Activated T-helper 1 cell treated with anti-CD3 and anti-CD28 coated beads, Interleukin-12 subunit alpha, Interleukin-12 subunit beta, Interleukin-2, Interleukin-4 antibody, amounts not matched to agents 30 ng/mL and 10 ng/mL and 1 ng/mL, durations not matched to agents 14 hours and 24 hours and 36 hours (primary cell): ENCODE data around the gene AUTS2. TPM values are rescaled to one million over a fixed set of nuclear protein-coding genes. Genes with fewer than 3 reads are reported as not detected.

ENCODE experiments used
- DNase-seq: peaks from one replicate; pipeline ENCODE4 v3.0.0; 2021; ENCODE audit warnings: low spot score
- H3K27ac Mint-ChIP-seq: one replicate; pipeline ENCODE4 v1.8.0; 2021; ENCODE audit warnings: mild to moderate bottlenecking, mixed read lengths
- H3K27me3 Mint-ChIP-seq: one replicate; pipeline ENCODE4 v1.8.0; 2022; ENCODE audit warnings: mild to moderate bottlenecking, moderate library complexity, mixed read lengths; ENCODE audit not compliant: insufficient read depth
- H3K36me3 Mint-ChIP-seq: one replicate; pipeline ENCODE4 v1.8.0; 2021; ENCODE audit warnings: low read depth, mixed read lengths
- H3K4me1 Mint-ChIP-seq: one replicate; pipeline ENCODE4 v1.8.0; 2021; ENCODE audit warnings: low read depth, mixed read lengths
- H3K4me3 Mint-ChIP-seq: one replicate; pipeline ENCODE4 v1.8.0; 2021; ENCODE audit warnings: mild to moderate bottlenecking, moderate library complexity, mixed read lengths
- H3K9me3 Mint-ChIP-seq: one replicate; pipeline ENCODE4 v1.8.0; 2021; ENCODE audit warnings: mixed read lengths
- intact Hi-C: fragments of 100-400 bp; cut with micrococcal nuclease; formaldehyde crosslinking; loops from one replicate; pipeline ENCODE4 v1.15.1; 2024
- total RNA-seq: library from RNA; stranded (reverse); gene quantifications from 2 replicates; pipeline ENCODE4 v1.2.3, GENCODE V29; 2022

AUTS2 gene
- total RNA-seq, 1 donor from 2014 or later = 2.7 TPM

DNA sequence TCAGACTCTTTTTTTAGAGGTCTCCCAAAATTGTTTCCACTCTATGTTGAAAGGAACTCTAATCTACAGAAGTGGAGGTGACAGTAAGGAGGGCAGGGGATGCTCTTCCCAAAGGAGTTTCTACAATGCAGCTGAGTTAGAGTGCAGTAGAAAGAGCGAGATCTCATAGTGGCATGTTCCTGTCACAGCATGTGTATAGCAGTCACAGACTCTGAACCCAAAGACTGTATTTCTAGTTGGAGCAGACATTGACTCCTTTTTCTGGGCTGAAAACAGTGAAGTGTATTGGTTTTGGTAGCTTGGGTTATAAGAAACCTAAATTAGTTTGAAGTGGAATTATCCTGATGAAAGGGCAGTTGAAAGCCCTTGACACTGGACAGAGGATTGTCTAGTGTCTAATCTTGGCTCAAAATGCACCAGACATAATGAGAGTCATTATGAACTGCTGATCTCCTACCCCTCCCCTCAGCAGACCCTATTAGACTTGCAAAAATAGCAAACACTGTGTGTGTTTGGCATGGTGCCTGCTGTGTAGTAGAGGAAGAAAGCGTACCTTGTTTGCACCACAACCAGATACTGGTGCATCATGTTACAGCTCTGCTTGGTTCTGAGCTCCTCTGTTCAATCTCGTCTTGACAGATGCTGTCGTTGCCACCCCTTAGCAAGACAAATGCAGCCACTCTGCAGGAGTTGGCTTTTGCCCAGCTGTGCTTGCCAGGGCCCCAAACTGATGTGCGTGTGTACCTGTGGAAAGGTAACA is 336.0 kb downstream of the AUTS2 start:
- H3K4me1 Mint-ChIP-seq = no peaks in the 10 kb centered on the region
- DNase-seq = no peak
- peaks cover 2% of the 10 kb centered on the region for H3K27me3 Mint-ChIP-seq
- H3K27ac Mint-ChIP-seq = no peak overlapping the region
- no peak overlapping the region for H3K4me3 Mint-ChIP-seq
- intact Hi-C loops = no loop called here
- no peaks in the 10 kb centered on the region for H3K36me3 Mint-ChIP-seq
- H3K9me3 Mint-ChIP-seq = no peaks in the 10 kb centered on the region

DNA sequence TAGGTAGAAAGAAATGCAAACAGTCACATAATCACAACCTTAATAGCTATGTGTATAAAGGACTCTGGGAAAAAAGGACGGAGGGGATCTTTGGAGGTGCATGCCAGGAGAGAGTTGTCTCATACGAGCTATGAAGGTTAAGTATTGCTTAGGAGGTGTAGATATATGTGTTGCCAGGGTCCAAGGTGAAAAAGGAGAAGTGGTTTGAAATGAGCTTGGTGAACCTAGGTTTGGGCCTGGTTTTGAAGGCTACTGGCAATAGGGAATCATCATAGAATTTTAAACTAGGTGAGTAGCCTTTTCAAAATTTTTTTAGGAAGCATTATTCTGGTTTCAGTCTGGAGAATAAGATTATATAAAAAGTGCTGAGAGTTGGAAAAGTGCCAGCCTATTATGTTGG is 336.8 kb downstream of the AUTS2 start:
- H3K27ac Mint-ChIP-seq = no peak overlapping the region
- H3K36me3 Mint-ChIP-seq = no peaks in the 10 kb centered on the region
- peaks cover 2% of the 10 kb centered on the region for H3K27me3 Mint-ChIP-seq
- intact Hi-C loops = no loop called here
- DNase-seq = no peak
- no peaks in the 10 kb centered on the region for H3K9me3 Mint-ChIP-seq
- H3K4me3 Mint-ChIP-seq = no peak overlapping the region
- no peaks in the 10 kb centered on the region for H3K4me1 Mint-ChIP-seq

DNA sequence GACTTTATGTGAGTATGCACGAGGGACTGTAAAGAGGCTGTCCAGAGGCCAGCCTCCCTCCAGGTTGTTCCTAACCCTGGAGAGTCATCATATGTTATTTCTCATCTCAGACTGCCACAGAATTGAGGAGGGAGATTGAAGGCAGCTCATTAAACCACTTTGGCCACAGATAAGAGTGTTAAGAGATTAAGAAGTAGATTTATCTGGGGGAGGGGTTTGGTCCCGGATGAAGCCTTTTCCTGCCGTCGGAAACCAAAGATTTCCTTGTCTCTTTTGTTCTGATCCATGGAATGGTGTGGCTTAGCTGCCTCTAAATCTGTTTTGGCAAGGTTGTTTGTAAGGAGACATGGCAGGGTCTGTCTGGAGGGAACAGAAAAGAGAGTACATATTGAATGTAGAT is 338.8 kb downstream of the AUTS2 start:
- Mint-ChIP-seq H3K4me1 (no peaks in the 10 kb centered on the region), H3K27ac (no peak overlapping the region), H3K4me3 (no peak overlapping the region), H3K27me3 (peaks cover 2% of the 10 kb centered on the region), H3K36me3 (no peaks in the 10 kb centered on the region), H3K9me3 (no peaks in the 10 kb centered on the region)
- no peak for DNase-seq
- intact Hi-C loops = no loop called here

DNA sequence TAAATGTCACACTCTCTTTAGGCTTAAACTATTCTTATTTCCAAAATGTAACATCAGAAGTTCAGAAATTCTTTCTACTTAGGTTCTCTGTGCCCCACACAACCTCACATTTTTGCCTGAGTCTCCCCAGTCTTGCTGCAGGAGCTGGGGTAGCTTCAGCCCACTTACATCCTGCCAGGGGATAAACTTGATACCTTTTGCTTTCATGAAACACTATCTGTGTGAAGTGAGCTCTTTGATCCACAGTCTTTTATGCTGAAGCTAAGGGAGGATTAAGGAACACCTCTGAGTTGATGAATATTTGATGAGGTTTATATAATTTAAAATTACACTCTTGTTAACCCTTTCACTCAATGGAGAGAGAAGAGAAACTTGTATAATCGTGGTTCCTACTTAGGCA is 341.0 kb downstream of the AUTS2 start:
- intact Hi-C loops = no loop called here
- H3K9me3 Mint-ChIP-seq = no peaks in the 10 kb centered on the region
- H3K4me3 Mint-ChIP-seq = no peak overlapping the region
- no peaks in the 10 kb centered on the region for H3K36me3 Mint-ChIP-seq
- DNase-seq = no peak
- H3K27me3 Mint-ChIP-seq = peaks cover 2% of the 10 kb centered on the region
- H3K27ac Mint-ChIP-seq = no peak overlapping the region
- no peaks in the 10 kb centered on the region for H3K4me1 Mint-ChIP-seq

DNA sequence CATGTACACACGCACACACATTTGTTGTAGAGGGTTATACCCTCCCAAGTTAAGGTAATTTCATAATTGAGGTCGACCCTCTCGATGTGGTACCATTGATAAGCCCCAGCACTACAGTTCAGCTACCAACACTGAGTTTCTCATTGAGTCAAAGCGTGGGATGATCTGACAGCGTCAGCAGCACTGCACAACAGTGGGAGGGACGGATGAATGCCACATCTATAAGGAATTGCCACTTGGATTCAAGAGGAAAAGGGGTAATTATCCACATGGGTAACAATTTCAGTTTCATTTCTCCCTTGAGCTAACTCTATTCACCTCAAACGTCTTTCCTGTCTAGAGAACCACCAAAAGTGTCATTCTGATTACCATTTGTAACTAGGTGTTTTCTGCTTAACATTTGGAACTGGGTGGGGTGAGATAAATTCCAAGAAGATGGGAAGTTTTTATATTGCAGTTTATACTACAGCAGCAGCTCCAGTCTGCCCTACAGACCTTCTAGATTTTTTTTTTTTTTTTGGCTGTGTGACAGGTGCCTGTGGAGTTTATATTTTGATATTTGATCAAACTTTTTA is 342.9 kb downstream of the AUTS2 start:
- H3K27ac Mint-ChIP-seq = no peak overlapping the region

DNA sequence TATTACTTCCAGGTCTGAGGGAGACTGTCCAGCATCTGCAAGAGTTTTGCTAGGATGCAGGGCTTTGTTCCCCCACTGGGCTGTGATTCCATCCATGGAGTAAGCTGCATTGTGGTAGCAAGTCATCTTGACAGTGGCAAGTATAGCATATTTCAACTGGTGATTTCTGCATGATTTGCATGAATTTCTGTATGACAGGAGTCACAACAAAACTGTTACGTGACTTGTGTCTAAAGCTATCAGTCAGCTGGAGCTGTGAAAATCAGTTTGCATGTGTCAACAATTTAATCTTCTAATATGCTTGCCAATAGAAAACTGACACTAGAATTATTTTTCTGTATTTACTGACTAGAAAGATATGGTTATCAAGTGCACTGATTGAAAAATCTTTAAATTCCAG is 344.3 kb downstream of the AUTS2 start:
- DNase-seq = no peak
- intact Hi-C loops = no loop called here
- H3K4me1 Mint-ChIP-seq = no peaks in the 10 kb centered on the region
- no peak overlapping the region for H3K4me3 Mint-ChIP-seq
- H3K36me3 Mint-ChIP-seq = no peaks in the 10 kb centered on the region
- no peak overlapping the region for H3K27ac Mint-ChIP-seq
- no peaks in the 10 kb centered on the region for H3K27me3 Mint-ChIP-seq
- H3K9me3 Mint-ChIP-seq = no peaks in the 10 kb centered on the region

More for the DNA sequence above, 342.9 kb downstream of the AUTS2 start:
- H3K9me3 Mint-ChIP-seq = no peaks in the 10 kb centered on the region
- H3K4me1 Mint-ChIP-seq = no peaks in the 10 kb centered on the region
- H3K36me3 Mint-ChIP-seq = no peaks in the 10 kb centered on the region
- no peaks in the 10 kb centered on the region for H3K27me3 Mint-ChIP-seq
- DNase-seq = no peak
- intact Hi-C loops = no loop called here
- H3K4me3 Mint-ChIP-seq = no peak overlapping the region

DNA sequence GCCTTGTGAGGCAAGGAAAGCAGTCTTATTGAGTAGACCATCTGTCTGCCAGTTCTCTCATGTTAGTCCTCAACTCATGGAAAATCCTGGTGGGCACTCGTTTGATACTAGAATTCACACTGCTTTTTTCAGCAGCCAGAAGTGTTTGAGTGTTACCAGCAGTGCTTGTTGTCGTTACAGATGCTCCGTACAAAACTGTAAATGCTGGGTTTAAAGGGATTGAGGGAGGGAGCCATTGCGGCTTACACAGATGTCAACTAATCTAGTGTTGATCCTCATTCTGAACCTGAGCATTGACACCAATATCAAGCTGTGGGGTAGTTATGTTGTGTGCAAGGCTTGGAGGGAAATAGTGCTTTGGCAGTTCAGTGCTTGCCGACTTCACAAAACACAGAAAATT is 348.6 kb downstream of the AUTS2 start:
- Mint-ChIP-seq H3K4me1 (no peaks in the 10 kb centered on the region), H3K9me3 (no peaks in the 10 kb centered on the region), H3K36me3 (no peaks in the 10 kb centered on the region), H3K27ac (no peak overlapping the region), H3K27me3 (no peaks in the 10 kb centered on the region), H3K4me3 (no peak overlapping the region)
- intact Hi-C loops = no loop called here
- no peak for DNase-seq

DNA sequence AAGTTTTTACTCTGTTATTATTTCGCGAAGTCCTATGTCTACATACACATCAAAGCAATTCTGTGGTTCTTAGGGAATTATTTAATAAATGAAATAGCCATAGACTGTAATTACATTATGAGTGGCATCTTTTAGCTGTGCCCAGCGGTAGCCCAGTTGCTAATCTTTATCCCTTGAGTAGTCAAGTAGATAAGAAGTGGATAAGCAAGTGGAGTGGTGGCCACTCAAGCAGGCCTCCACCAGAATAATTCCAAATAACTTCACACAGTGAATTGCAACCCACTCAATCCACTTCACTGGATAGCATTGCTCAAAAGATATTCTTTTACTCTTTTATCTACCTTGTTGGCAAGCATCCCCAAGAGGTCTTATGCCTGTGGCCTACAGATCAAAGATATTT is 349.7 kb downstream of the AUTS2 start:
- H3K9me3 Mint-ChIP-seq = no peaks in the 10 kb centered on the region
- intact Hi-C loops = no loop called here
- no peaks in the 10 kb centered on the region for H3K36me3 Mint-ChIP-seq
- no peaks in the 10 kb centered on the region for H3K27me3 Mint-ChIP-seq
- no peaks in the 10 kb centered on the region for H3K4me1 Mint-ChIP-seq
- no peak overlapping the region for H3K27ac Mint-ChIP-seq
- H3K4me3 Mint-ChIP-seq = no peak overlapping the region
- DNase-seq = no peak

DNA sequence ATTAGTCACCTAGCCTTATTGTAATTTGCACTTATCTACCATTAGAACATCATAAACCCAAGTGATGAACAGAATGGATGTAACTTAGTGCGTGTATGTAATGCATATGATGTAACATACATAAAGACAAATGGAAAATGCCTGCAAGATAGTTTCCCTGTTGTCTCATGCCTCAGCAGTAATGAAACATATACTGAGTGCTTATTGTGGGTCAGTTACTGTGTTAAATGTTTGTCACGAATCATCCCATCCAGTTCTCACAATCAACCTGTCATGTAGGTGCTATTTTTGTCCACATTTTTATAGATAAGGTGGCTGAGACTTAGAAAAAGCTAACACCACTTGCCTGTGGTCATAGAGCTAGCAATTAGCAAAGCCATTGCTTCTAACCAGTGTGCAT is 350.8 kb downstream of the AUTS2 start:
- intact Hi-C loops = no loop called here
- H3K27me3 Mint-ChIP-seq = no peaks in the 10 kb centered on the region
- H3K27ac Mint-ChIP-seq = no peak overlapping the region
- no peak overlapping the region for H3K4me3 Mint-ChIP-seq
- H3K9me3 Mint-ChIP-seq = no peaks in the 10 kb centered on the region
- H3K4me1 Mint-ChIP-seq = no peaks in the 10 kb centered on the region
- no peaks in the 10 kb centered on the region for H3K36me3 Mint-ChIP-seq
- no peak for DNase-seq

DNA sequence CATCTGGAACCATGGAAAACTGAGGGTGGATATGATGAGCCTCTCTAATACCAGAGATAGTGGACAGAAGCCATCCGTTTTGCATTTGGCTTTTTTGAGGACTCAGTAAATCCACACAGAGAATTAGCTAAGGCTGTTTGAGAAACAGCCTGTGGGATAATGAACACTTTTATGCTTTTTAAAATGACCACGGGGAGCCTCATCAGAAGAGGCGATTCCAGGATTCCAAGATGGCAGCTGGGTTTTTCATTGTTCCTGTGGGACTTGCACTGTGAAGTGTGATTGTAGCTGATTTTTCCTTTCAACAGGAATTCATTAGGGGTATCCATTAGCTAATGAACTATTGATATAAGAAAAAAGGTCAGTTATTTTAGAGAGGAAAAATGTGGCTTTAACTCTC is 353.2 kb downstream of the AUTS2 start:
- no peaks in the 10 kb centered on the region for H3K36me3 Mint-ChIP-seq
- no peak for DNase-seq
- H3K4me3 Mint-ChIP-seq = no peak overlapping the region
- no peaks in the 10 kb centered on the region for H3K4me1 Mint-ChIP-seq
- H3K27ac Mint-ChIP-seq = no peak overlapping the region
- intact Hi-C loops = no loop called here
- no peaks in the 10 kb centered on the region for H3K9me3 Mint-ChIP-seq
- no peaks in the 10 kb centered on the region for H3K27me3 Mint-ChIP-seq

DNA sequence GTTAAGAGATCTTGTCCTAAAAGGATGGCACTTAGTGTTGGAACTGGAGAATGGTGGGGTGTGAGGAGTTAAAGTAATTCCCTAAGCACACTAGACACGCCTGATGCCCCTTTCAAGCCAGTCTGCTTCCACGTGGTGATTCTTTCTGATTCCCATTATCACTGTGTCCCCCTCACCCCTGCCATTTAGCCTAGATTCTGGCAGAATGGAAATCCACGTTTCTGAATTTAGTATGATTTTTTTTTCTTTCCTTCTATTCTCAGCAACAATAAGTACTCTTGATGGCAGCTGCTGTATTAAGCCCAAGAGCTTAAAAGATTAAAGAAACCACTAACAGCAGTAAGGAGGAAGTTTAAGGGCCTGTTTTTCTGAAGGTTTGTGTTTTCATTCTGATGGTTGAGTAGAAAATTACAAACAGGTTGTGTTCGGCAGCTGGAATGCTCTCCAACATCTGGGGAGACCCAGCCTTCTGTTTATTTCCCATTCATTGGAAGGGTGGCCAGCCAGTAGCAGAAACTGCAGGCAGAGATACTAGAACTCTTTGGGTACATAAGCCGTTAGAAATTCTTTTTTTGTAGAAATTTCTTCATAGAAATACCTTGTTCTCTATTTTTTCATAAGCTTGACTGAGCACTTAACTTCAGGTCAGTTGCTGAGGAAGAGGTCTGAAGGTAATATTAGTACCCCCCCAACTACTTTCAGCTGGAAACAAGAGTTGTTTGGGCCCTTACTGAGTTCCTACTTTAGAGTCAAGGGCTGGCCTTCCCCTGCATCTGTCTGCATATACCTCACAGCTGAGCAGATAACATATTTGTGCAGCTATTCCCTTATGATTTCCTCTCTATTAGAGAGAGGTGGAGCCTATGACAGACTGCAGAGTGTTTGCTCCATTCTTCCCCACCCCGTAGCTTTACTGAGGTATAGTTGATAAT is 355.1 kb downstream of the AUTS2 start:
- intact Hi-C loops = no loop called here
- H3K9me3 Mint-ChIP-seq = no peaks in the 10 kb centered on the region
- no peak overlapping the region for H3K4me3 Mint-ChIP-seq
- H3K4me1 Mint-ChIP-seq = no peaks in the 10 kb centered on the region
- no peaks in the 10 kb centered on the region for H3K27me3 Mint-ChIP-seq
- DNase-seq = no peak
- H3K27ac Mint-ChIP-seq = no peak overlapping the region
- H3K36me3 Mint-ChIP-seq = no peaks in the 10 kb centered on the region

DNA sequence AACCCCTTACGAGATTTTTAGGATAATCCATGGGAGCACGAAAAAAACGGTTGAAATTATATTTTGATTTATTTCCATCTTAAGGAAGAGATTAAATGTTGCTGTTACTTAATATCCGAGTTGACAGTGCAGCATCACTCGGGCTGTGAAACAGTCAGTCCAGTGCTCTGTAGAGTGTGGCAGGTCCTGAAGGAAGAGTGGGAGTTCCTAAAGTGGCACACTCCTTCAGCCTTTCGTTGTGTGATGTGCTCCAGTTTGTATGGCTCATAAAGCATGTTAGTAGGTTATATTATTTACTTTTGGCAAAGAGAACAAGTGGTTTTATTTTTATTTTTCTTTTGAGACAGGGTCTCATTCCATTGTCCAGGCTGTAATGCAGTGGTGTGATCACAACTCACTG is 358.3 kb downstream of the AUTS2 start:
- no peaks in the 10 kb centered on the region for H3K9me3 Mint-ChIP-seq
- no peaks in the 10 kb centered on the region for H3K36me3 Mint-ChIP-seq
- H3K4me3 Mint-ChIP-seq = no peak overlapping the region
- no peak for DNase-seq
- no peaks in the 10 kb centered on the region for H3K4me1 Mint-ChIP-seq
- H3K27ac Mint-ChIP-seq = no peak overlapping the region
- no peaks in the 10 kb centered on the region for H3K27me3 Mint-ChIP-seq
- intact Hi-C loops = no loop called here

DNA sequence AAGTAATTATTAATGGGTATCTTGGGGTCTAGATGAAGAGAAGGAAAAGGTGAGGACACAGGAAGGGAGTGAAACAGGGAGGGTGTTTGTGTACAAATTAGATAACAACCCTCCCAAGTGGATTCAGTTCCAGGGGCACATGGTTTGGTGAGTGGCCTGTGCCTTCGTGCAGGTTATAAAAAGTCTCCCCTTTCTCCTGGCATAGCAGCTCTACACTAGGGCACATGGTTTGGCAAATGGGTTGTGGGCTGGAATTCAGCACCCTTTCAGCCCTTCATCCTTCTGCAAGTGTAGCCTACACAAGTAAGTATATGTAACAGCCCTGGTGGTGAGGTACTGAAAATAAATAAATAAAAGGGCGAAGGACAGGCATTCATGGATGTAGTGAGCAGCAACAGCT is 359.4 kb downstream of the AUTS2 start:
- Mint-ChIP-seq H3K36me3 (no peaks in the 10 kb centered on the region), H3K4me1 (no peaks in the 10 kb centered on the region), H3K27me3 (no peaks in the 10 kb centered on the region), H3K4me3 (no peak overlapping the region), H3K27ac (no peak overlapping the region), H3K9me3 (no peaks in the 10 kb centered on the region)
- DNase-seq = no peak
- intact Hi-C loops = no loop called here
